Smooth muscle cell (in vitro differentiated cells): ENCODE measurements around the gene RRAS2. TPM values are rescaled to one million over a fixed set of nuclear protein-coding genes. Genes with fewer than 3 reads are reported as not detected.
"Not testable (repeated sequence)": the region's sequence is repeated elsewhere in the genome, so short reads cannot be mapped to it uniquely, and the experiment has no call there.

Source experiments
- DNase-seq: peaks from one replicate; lab custom pipeline; 2025; ENCODE audit not compliant: unreplicated experiment; lab: John Stamatoyannopoulos, UW
- H2AFZ ChIP-seq: fragments of 200-600 bp; sonication (generic); 2 replicates; pipeline ENCODE4 v1.6.0; 2016; ENCODE audit warnings: antibody characterized with exemption, low read depth, mild to moderate bottlenecking
- H3F3A ChIP-seq: fragments of 200-600 bp; sonication (generic); 2 replicates; pipeline ENCODE4 v1.6.0; 2017; ENCODE audit warnings: antibody characterized with exemption, low read depth
- H3K27ac ChIP-seq: fragments of 200-600 bp; sonication (generic); 2 replicates; pipeline ENCODE4 v1.5.1; 2016; ENCODE audit warnings: low read depth, mild to moderate bottlenecking
- H3K27me3 ChIP-seq: fragments of 200-600 bp; sonication (generic); 2 replicates; pipeline ENCODE4 v1.6.1; 2016; ENCODE audit warnings: low read depth, mild to moderate bottlenecking
- H3K36me3 ChIP-seq: fragments of 200-600 bp; sonication (generic); 2 replicates; pipeline ENCODE4 v1.5.1; 2016; ENCODE audit warnings: low read depth
- H3K4me1 ChIP-seq: fragments of 200-600 bp; sonication (generic); 2 replicates; pipeline ENCODE4 v1.5.1; 2016; ENCODE audit warnings: low read depth
- H3K4me2 ChIP-seq: fragments of 200-600 bp; sonication (generic); 2 replicates; pipeline ENCODE4 v1.6.0; 2016; ENCODE audit warnings: mild to moderate bottlenecking
- H3K4me3 ChIP-seq: fragments of 200-600 bp; sonication (generic); 2 replicates; pipeline ENCODE4 v1.5.1; 2016; ENCODE audit warnings: mild to moderate bottlenecking
- H3K79me2 ChIP-seq: fragments of 200-600 bp; sonication (generic); 2 replicates; pipeline ENCODE4 v1.6.0; 2016; ENCODE audit warnings: low read depth, mild to moderate bottlenecking
- H3K9ac ChIP-seq: fragments of 200-600 bp; sonication (generic); 2 replicates; pipeline ENCODE4 v1.6.0; 2016; ENCODE audit warnings: low read depth
- H3K9me3 ChIP-seq: fragments of 200-600 bp; sonication (generic); replicated peaks from 2 replicates; pipeline ENCODE4 v1.5.1; 2016; ENCODE audit warnings: low read depth
- H4K20me1 ChIP-seq: fragments of 200-600 bp; sonication (generic); 2 replicates; pipeline ENCODE4 v1.6.0; 2016; ENCODE audit warnings: low read depth
- CTCF ChIP-seq: fragments of 200-600 bp; sonication (generic); IDR thresholded peaks from 2 replicates; pipeline ENCODE4 v1.5.1; 2017; ENCODE audit warnings: borderline replicate concordance, mild to moderate bottlenecking, antibody characterized with exemption; ENCODE audit not compliant: insufficient read depth, poor library complexity, severe bottlenecking
- WGBS: methylation state at CpG from one replicate; pipeline ENCODE4 v1.1.7; 2016; ENCODE audit warnings: low lambda C conversion rate; 5-methylcytosine and 5-hydroxymethylcytosine counted together
- polyA plus RNA-seq: library from polyadenylated mRNA; unstranded; fragments of >200 nt; fragmentation: Nextera tagmentation; extraction: Ambion mirVana; gene quantifications from 2 replicates; pipeline ENCODE4 v1.2.1, GENCODE V29; 2016
- total RNA-seq: library from RNA; depleted of rRNA; stranded (reverse); fragments of >200 nt; gene quantifications from 2 replicates; pipeline ENCODE4 v1.2.3, GENCODE V29; 2014

Gene RRAS2
- total and polyA plus RNA-seq, 2 experiments from 2014 or later, result 27.3 to 53.6 TPM

DNA sequence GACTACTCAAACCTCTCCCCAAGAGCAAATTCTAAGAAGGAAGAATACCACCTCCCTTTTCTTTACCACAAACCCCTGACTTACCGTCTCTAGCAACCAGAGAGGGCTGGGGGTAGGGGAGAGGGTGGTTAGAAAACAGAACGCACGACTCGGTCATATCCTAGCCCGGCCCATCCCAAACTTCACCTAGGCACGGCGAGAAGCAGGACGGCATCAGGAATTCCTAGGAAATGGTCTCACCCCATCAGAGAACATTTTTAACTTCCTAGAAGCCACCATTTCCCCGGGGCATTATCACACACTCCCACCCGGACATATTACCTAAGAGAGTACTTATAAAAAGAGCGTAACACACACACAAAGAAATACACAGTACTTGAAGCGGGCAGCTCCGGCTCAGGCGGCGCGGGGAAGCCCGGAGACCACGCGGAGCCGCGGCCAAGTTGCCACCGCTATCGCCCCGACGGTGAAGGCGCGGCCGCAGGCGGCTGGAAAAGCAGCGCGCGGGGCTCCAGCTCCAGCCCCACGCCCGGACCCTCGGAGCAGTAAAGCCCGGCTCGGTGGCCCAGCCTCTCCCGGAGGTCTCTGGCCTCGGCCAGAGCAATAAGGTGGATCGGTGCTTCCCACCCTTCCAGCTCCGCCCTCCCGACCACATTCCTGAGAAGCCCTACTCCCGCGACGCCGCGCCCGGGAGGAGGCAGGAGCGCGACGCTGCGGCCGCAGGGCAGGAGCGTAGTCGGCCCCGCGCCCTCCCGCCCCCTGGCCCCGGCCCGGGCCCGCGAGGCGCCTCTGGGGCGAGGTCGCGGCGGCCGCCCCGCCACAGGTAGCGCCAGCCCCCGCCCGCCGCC, 878 bp downstream of the RRAS2 start:
- Histone ChIP-seq H3K36me3 (no peaks in the 10 kb centered on the region), H3K4me3 (peak overlapping the region; percentile 73), H3K79me2 (peaks cover 44% of the 10 kb centered on the region), H3K4me1 (peaks cover 7% of the 10 kb centered on the region), H3K9ac (peak overlapping the region; percentile 70), H3F3A (no peaks in the 10 kb centered on the region), H3K27ac (no peak overlapping the region), H3K27me3 (no peaks in the 10 kb centered on the region), H2AFZ (peak overlapping the region; percentile 43), H4K20me1 (peaks cover 46% of the 10 kb centered on the region), H3K4me2 (peak overlapping the region; percentile 84), H3K9me3 (no peaks in the 10 kb centered on the region)
- under 1% methylated on average over 52 of the region's 73 CpGs for WGBS
- DNase-seq, result peak; percentile 18
- no peak for TF ChIP-seq CTCF

DNA sequence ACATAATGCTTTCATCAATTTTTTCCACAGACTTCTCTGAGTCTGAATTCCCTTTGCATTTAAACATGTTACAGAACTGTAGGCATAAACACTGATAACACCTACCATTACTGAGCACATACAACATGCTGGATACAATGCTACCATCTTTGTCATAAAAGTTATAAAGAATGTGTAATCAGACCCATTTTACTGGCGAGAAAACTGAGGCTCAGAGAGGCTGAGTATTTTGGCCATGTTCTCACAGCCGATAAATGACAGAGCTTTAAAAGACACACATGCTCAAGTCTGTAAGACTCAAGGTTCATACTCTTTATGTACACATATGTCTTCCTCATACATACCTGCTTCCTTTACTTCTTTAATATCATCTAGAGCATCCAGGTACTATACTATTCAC, 2.6 kb downstream of the RRAS2 start:
- H2AFZ ChIP-seq, result no peak overlapping the region
- 97% methylated on average over 2 of the region's 2 CpGs for WGBS
- peaks cover 7% of the 10 kb centered on the region for H3K4me1 ChIP-seq
- H3K4me2 ChIP-seq, result no peak overlapping the region
- peaks cover 60% of the 10 kb centered on the region for H4K20me1 ChIP-seq
- H3K27ac ChIP-seq, result no peak overlapping the region
- no peak overlapping the region for H3K4me3 ChIP-seq
- H3K36me3 ChIP-seq, result no peaks in the 10 kb centered on the region
- no peak for DNase-seq
- TF ChIP-seq CTCF, result no peak
- peaks cover 61% of the 10 kb centered on the region for H3K79me2 ChIP-seq
- H3K27me3 ChIP-seq, result no peaks in the 10 kb centered on the region
- H3F3A ChIP-seq, result no peaks in the 10 kb centered on the region
- no peaks in the 10 kb centered on the region for H3K9me3 ChIP-seq
- no peak overlapping the region for H3K9ac ChIP-seq

DNA sequence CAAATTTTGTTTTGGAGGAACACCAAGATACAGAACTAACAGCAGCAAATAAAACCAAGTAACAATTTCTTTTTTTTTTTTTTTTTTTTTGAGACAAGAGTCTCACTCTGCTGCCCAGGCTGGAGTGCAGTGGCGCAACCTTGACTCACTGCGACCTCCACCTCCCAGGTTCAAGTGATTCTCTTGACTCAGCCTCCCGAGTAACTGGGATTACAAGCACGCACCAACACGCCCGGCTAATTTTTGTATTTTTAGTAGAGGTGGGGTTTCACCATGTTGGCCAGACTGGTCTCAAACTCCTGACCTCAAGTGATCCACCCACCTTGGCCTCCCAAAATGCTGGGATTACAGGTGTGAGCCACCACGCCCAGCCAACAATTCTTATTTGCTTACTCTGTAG, 4.4 kb downstream of the RRAS2 start:
- Histone ChIP-seq H4K20me1 (peaks cover 74% of the 10 kb centered on the region), H3K79me2 (peaks cover 79% of the 10 kb centered on the region)
- not testable (repeated sequence) for H3K4me1 ChIP-seq, H3K9me3 ChIP-seq, H3K4me2 ChIP-seq, H3K27ac ChIP-seq, H3K27me3 ChIP-seq, H3K36me3 ChIP-seq, H3K9ac ChIP-seq, H2AFZ ChIP-seq, H3F3A ChIP-seq, H3K4me3 ChIP-seq, DNase-seq
- 96% methylated on average over 7 of the region's 7 CpGs for WGBS

DNA sequence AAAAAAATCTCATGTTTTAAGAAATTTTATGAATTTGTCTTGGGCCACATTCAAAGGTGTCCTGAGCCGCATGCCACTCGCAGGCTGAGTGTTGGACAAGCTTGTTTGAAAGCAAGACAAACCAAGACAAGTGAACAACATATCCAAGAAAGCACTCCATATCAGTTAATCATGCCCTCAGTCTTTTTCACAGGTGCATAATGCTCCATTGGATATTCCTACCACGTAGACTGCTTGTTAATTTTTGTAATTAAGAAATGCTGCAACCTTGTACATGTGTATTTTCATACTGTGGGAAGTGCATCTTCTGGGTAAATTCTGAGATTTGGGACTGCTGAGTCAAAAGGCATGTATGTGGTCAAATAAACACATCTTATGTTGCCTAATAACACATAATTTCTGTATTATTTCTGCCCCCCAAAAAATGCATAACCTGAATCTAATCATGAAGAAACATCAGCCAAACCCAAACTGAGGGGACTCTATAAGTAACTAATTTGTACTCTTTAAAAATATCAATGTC, 8.2 kb downstream of the RRAS2 start:
- Histone ChIP-seq H3K4me3 (no peak overlapping the region), H4K20me1 (peaks cover 58% of the 10 kb centered on the region), H3K27me3 (no peaks in the 10 kb centered on the region), H3K27ac (no peak overlapping the region), H2AFZ (no peak overlapping the region), H3K4me2 (no peak overlapping the region), H3F3A (no peaks in the 10 kb centered on the region), H3K79me2 (peaks cover 93% of the 10 kb centered on the region), H3K9me3 (no peaks in the 10 kb centered on the region), H3K9ac (no peak overlapping the region), H3K4me1 (no peaks in the 10 kb centered on the region), H3K36me3 (no peaks in the 10 kb centered on the region)
- WGBS, result 96% methylated on average over 3 of the region's 3 CpGs
- TF ChIP-seq CTCF, result no peak
- no peak for DNase-seq
